Mammary epithelial cell (primary cell): ENCODE data around the gene BORCS8.

ENCODE experiments used
- EZH2 ChIP-seq: IDR thresholded peaks from 2 replicates; pipeline ENCODE4 v1.6.1; 2012; ENCODE audit warnings: low read length, inconsistent platforms, borderline replicate concordance
- TF ChIP-seq, protein P1 (sequence below), 2 donors: IDR thresholded peaks in 1 of 2; conservative IDR thresholded peaks in 1 of 2; 2 replicates each; pipeline ENCODE4 v1.5.1; 2011 to 2012; ENCODE audit warnings: inconsistent platforms in 2 of 2, low read length in 2 of 2, mild to moderate bottlenecking in 2 of 2, control low read depth in 1 of 2, low read depth in 1 of 2; ENCODE audit not compliant: insufficient read depth in 1 of 2; ENCODE audit errors: extremely low read depth in 1 of 2

DNA sequence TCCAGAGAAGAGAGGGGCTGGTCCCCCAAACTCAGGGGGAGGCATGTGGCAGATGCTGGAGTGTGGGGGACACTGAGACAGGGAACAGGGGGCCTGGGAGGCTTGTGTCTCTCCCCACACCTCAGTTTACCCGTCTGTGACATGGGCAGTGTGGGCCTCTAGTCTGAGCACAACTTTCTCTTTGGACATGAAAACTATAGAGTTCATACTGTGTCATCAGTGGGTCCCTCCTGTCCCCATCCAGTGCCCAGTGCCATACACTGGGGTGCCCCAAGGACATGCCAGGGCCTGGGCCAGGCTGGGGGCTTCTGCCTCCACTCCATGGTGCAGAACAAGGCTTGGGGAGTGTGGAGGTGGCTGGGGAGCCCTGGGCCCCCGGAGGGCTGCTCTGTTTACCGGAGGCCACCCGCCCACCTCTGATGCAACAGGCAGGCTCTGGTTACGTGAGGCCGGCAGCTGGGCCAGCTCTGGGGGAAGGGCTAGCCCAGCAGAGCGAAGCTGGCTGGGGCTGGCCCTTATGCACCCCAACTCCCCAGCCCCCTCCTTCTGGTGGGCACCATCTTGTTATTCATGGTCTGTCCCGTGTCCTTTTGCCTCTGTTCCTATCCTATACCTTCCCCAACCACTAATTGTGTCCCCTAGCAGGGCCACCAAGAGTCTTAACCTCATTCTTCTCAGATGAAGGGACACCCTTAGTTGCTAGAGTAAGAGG, 20.0 kb downstream of the BORCS8 start:
- TF ChIP-seq, protein P1, sequence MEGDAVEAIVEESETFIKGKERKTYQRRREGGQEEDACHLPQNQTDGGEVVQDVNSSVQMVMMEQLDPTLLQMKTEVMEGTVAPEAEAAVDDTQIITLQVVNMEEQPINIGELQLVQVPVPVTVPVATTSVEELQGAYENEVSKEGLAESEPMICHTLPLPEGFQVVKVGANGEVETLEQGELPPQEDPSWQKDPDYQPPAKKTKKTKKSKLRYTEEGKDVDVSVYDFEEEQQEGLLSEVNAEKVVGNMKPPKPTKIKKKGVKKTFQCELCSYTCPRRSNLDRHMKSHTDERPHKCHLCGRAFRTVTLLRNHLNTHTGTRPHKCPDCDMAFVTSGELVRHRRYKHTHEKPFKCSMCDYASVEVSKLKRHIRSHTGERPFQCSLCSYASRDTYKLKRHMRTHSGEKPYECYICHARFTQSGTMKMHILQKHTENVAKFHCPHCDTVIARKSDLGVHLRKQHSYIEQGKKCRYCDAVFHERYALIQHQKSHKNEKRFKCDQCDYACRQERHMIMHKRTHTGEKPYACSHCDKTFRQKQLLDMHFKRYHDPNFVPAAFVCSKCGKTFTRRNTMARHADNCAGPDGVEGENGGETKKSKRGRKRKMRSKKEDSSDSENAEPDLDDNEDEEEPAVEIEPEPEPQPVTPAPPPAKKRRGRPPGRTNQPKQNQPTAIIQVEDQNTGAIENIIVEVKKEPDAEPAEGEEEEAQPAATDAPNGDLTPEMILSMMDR (conservative IDR thresholded peaks at IDR 0.05 in 1 of 2, IDR thresholded peaks at IDR 0.05 in 1 of 2; ENCODE audit: extremely low read depth in 1 of 2, insufficient read depth in 1 of 2, low read depth in 1 of 2, low read length in 2 of 2) = no peak
- no peak for TF ChIP-seq EZH2
